SU-DHL-6 (cell line): Measurements from ENCODE around the gene ACRBP.

Experiments
- H2AFZ ChIP-seq: fragments of 200-600 bp; sonication (generic); 2 replicates; pipeline ENCODE4 v1.6.1; 2014; ENCODE audit warnings: low read depth, mild to moderate bottlenecking, moderate library complexity, mixed read lengths, antibody characterized with exemption, low read length; ENCODE audit not compliant: severe bottlenecking
- H3F3A ChIP-seq: fragments of 200-600 bp; shearing (Covaris generic); 2 replicates; pipeline ENCODE4 v1.6.0; 2016; ENCODE audit warnings: antibody characterized with exemption, mild to moderate bottlenecking; ENCODE audit not compliant: insufficient read depth
- H3K27ac ChIP-seq: fragments of 200-600 bp; sonication (generic); 2 replicates; pipeline ENCODE4 v1.5.1; 2016; ENCODE audit warnings: low read depth, mild to moderate bottlenecking, low read length, moderate library complexity, mixed read lengths
- H3K27me3 ChIP-seq: fragments of 200-600 bp; sonication (generic), shearing (Covaris generic); 2 replicates; pipeline ENCODE4 v1.6.0; 2014; ENCODE audit warnings: mild to moderate bottlenecking, low read length
- H3K36me3 ChIP-seq: fragments of 200-600 bp; sonication (generic); 2 replicates; pipeline ENCODE4 v1.6.1; 2014; ENCODE audit warnings: mild to moderate bottlenecking, low read length, mixed read lengths
- H3K4me2 ChIP-seq: fragments of 300-600, 200-600 bp; shearing (Covaris generic), sonication (generic); 2 replicates; pipeline ENCODE4 v1.6.0; 2014; ENCODE audit warnings: low read length, low read depth, mild to moderate bottlenecking; ENCODE audit not compliant: poor library complexity, severe bottlenecking
- H3K4me3 ChIP-seq: fragments of 200-600 bp; sonication (generic); 2 replicates; pipeline ENCODE4 v1.5.1; 2014; ENCODE audit warnings: antibody characterized with exemption, low read length, mild to moderate bottlenecking, mixed read lengths; ENCODE audit not compliant: insufficient read depth, poor library complexity, severe bottlenecking
- H3K79me2 ChIP-seq: fragments of 200-600 bp; sonication (generic); 2 replicates; pipeline ENCODE4 v1.6.1; 2014; ENCODE audit warnings: mild to moderate bottlenecking, low read length, moderate library complexity; ENCODE audit not compliant: insufficient read depth
- H3K9ac ChIP-seq: fragments of 200-600 bp; sonication (generic); 2 replicates; pipeline ENCODE4 v1.7.0; 2014; ENCODE audit warnings: mild to moderate bottlenecking, low read length
- H3K9me2 ChIP-seq: fragments of 200-600 bp; sonication (generic); replicated peaks from 2 replicates; pipeline ENCODE4 v1.6.1; 2014; ENCODE audit warnings: low read length; ENCODE audit not compliant: insufficient read depth
- H3K9me3 ChIP-seq: fragments of 200-600 bp; sonication (generic); 2 replicates; pipeline ENCODE4 v1.6.1; 2014; ENCODE audit warnings: low read length, mixed read lengths; ENCODE audit not compliant: insufficient read depth
- H4K20me1 ChIP-seq: fragments of 200-600 bp; sonication (generic); 2 replicates; pipeline ENCODE4 v1.6.1; 2014; ENCODE audit warnings: low read depth, mild to moderate bottlenecking, antibody characterized with exemption, low read length, moderate library complexity, mixed read lengths
- CTCF ChIP-seq: fragments of 200-600 bp; sonication (generic); IDR thresholded peaks from one replicate; pipeline ENCODE4 v1.5.1; 2017; ENCODE audit warnings: antibody characterized with exemption, mild to moderate bottlenecking, low read length, moderate library complexity; ENCODE audit not compliant: insufficient read depth, poor library complexity, severe bottlenecking
- EZH2phosphoT487 ChIP-seq: fragments of 200-600 bp; sonication (generic), shearing (Covaris generic); conservative IDR thresholded peaks from 2 replicates; pipeline ENCODE4 v1.6.1; 2018; ENCODE audit warnings: mild to moderate bottlenecking, antibody characterized with exemption, low read length, moderate library complexity, mixed read lengths

Gene ACRBP

DNA sequence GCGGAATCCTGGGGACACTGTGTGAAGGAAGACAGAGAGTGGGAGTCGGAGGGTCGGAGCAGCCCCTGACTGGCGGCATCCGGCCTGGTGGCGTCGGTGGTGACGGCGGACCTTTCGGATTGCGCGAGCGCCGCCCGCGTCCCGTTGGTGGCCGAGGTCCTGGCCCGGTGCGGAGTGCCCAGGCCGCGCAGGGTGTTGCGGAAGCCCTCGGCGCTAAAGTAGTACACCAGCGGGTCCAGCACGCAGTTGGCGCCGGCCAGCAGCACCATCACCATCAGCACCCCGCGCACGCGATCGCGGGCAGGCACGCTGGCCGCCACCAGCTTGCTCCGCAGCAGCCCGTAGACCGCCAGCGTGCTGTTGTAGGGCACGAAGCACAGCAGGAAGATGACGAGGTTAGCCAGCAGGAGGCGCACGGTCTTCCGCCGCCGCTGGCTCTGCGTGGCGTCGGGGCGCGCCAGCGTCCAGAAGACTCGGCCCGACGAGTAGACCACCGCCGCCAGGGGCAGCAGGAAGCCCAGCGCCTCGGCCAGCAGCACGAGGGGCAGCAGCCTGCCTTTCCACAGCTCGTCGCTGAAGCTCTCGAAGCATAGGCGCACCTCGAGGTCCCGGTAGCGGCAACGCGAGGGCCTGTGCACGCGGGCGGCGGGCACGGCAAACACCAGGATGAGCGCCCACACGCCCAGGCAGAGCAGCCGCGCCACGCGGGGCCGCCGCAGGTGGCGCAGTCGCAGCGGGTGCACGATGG, 26.9 kb downstream of the ACRBP start:
- Histone ChIP-seq H3K4me3 (peak overlapping the region; percentile 30), H3K4me2 (peak overlapping the region; percentile 42), H3K79me2 (peaks cover 8% of the 10 kb centered on the region; the same call in 1 of the 2 replicates), H2AFZ (no peak overlapping the region), H3F3A (peaks cover 22% of the 10 kb centered on the region), H3K9me3 (no peaks in the 10 kb centered on the region), H3K27me3 (no peaks in the 10 kb centered on the region), H3K9ac (peak overlapping the region; percentile 54), H4K20me1 (no peaks in the 10 kb centered on the region), H3K9me2 (no peaks in the 10 kb centered on the region), H3K36me3 (no peaks in the 10 kb centered on the region), H3K27ac (no peak overlapping the region)
- no peak for TF ChIP-seq CTCF
- no peak for TF ChIP-seq EZH2phosphoT487

GRCh38 chr12:6618483-6619225, 28.6 kb downstream of the ACRBP start:
- TF ChIP-seq EZH2phosphoT487 (no peak), CTCF (no peak)
- Histone ChIP-seq H3K9me3 (no peaks in the 10 kb centered on the region), H3K27me3 (no peaks in the 10 kb centered on the region), H3K4me2 (no peak overlapping the region), H3F3A (peaks cover 15% of the 10 kb centered on the region), H3K4me3 (no peak overlapping the region), H4K20me1 (no peaks in the 10 kb centered on the region), H3K27ac (no peak overlapping the region), H3K36me3 (no peaks in the 10 kb centered on the region), H2AFZ (no peak overlapping the region), H3K9me2 (no peaks in the 10 kb centered on the region), H3K79me2 (0 out of 2 replicates have a peak, but pooled peaks cover 8% of the 10 kb centered on the region), H3K9ac (no peak overlapping the region)

- H3K27ac ChIP-seq, result no peak overlapping the region
Observed at GRCh38 chr12:6615802-6616201, 31.4 kb downstream of the ACRBP start.

More at GRCh38 chr12:6615802-6616201, 31.4 kb downstream of the ACRBP start:
- Histone ChIP-seq H3F3A (peaks cover 23% of the 10 kb centered on the region), H3K27me3 (no peaks in the 10 kb centered on the region), H3K4me2 (no peak overlapping the region), H3K9me3 (no peaks in the 10 kb centered on the region), H3K4me3 (no peak overlapping the region), H3K36me3 (no peaks in the 10 kb centered on the region), H4K20me1 (no peaks in the 10 kb centered on the region), H2AFZ (no peak overlapping the region), H3K9ac (no peak overlapping the region), H3K79me2 (0 out of 2 replicates have a peak, but pooled peaks cover 4% of the 10 kb centered on the region), H3K9me2 (no peaks in the 10 kb centered on the region)
- TF ChIP-seq CTCF (no peak), EZH2phosphoT487 (no peak)
